Activated naive CD8-positive, alpha-beta T cell treated with anti-CD3 and anti-CD28 coated beads, Interleukin-2, amount 50 U/mL, for 24 hours (primary cell): ENCODE results near the gene GRM7.

Source experiments
- ATAC-seq: fragments of 150-1000 bp; cut with Tn5 transposase; one replicate; pipeline ENCODE4 v1.10.0; 2021
- DNase-seq: peaks from one replicate; pipeline ENCODE4 v3.0.0; 2021
- H3K27ac Mint-ChIP-seq: one replicate; pipeline ENCODE4 v1.8.0; 2021; ENCODE audit warnings: mild to moderate bottlenecking, mixed read lengths
- H3K27me3 Mint-ChIP-seq: one replicate; pipeline ENCODE4 v1.8.0; 2021; ENCODE audit warnings: mixed read lengths
- H3K36me3 Mint-ChIP-seq: one replicate; pipeline ENCODE4 v1.8.0; 2021; ENCODE audit warnings: low read depth, mixed read lengths
- H3K4me1 Mint-ChIP-seq: one replicate; pipeline ENCODE4 v1.8.0; 2021; ENCODE audit warnings: mixed read lengths
- H3K4me3 Mint-ChIP-seq: one replicate; pipeline ENCODE4 v1.8.0; 2021; ENCODE audit warnings: mild to moderate bottlenecking, moderate library complexity, mixed read lengths
- H3K9me3 Mint-ChIP-seq: one replicate; pipeline ENCODE4 v1.8.0; 2021; ENCODE audit warnings: mixed read lengths

The GRM7 gene

GRCh38 chr3:6860954-6861624 lies at the start of gene GRM7:
TSS of gene GRM7 (plus strand) at chr3:6861115.
- Mint-ChIP-seq H3K9me3 (no peaks in the 10 kb centered on the region), H3K4me3 (no peak within 1 kb of the TSS), H3K36me3 (no peaks in the 10 kb centered on the region), H3K4me1 (no peaks in the 10 kb centered on the region), H3K27ac (no peak within 1 kb of the TSS), H3K27me3 (peaks cover 30% of the 10 kb centered on the region)
- no peak for DNase-seq
- no peak for ATAC-seq

GRCh38 chr3:6821411-6821810 lies 39.5 kb upstream of the GRM7 start:
- no peak for DNase-seq

GRCh38 chr3:6825524-6825923 lies 35.4 kb upstream of the GRM7 start:
- Mint-ChIP-seq H3K9me3 (peaks cover 5% of the 10 kb centered on the region), H3K4me1 (no peaks in the 10 kb centered on the region), H3K4me3 (no peak overlapping the region), H3K36me3 (no peaks in the 10 kb centered on the region), H3K27ac (no peak overlapping the region), H3K27me3 (no peaks in the 10 kb centered on the region)
- DNase-seq (no peak), ATAC-seq (no peak)

More at GRCh38 chr3:6821411-6821810, 39.5 kb upstream of the GRM7 start:
- Mint-ChIP-seq H3K27me3 (no peaks in the 10 kb centered on the region), H3K4me3 (no peak overlapping the region), H3K36me3 (no peaks in the 10 kb centered on the region), H3K9me3 (peaks cover 3% of the 10 kb centered on the region), H3K4me1 (no peaks in the 10 kb centered on the region), H3K27ac (no peak overlapping the region)
- ATAC-seq = no peak

GRCh38 chr3:6827453-6827852 lies 33.5 kb upstream of the GRM7 start:
- DNase-seq = no peak
- Mint-ChIP-seq H3K9me3 (peaks cover 11% of the 10 kb centered on the region), H3K4me1 (no peaks in the 10 kb centered on the region), H3K27me3 (no peaks in the 10 kb centered on the region), H3K4me3 (no peak overlapping the region), H3K36me3 (no peaks in the 10 kb centered on the region), H3K27ac (no peak overlapping the region)
- no peak for ATAC-seq

- Mint-ChIP-seq H3K9me3 (no peaks in the 10 kb centered on the region), H3K4me3 (no peak overlapping the region), H3K27ac (no peak overlapping the region), H3K27me3 (no peaks in the 10 kb centered on the region), H3K4me1 (no peaks in the 10 kb centered on the region), H3K36me3 (no peaks in the 10 kb centered on the region)
- ATAC-seq (no peak), DNase-seq (no peak)
Measured at GRCh38 chr3:6844723-6845122, 16.2 kb upstream of the GRM7 start.

- Mint-ChIP-seq H3K27me3 (peaks cover 2% of the 10 kb centered on the region), H3K4me3 (no peak overlapping the region), H3K27ac (no peak overlapping the region), H3K4me1 (no peaks in the 10 kb centered on the region), H3K36me3 (no peaks in the 10 kb centered on the region), H3K9me3 (peaks cover 4% of the 10 kb centered on the region)
- ATAC-seq = no peak
- no peak for DNase-seq
Measured at GRCh38 chr3:6854184-6854583, 6.7 kb upstream of the GRM7 start.

- H3K27me3 Mint-ChIP-seq = peaks cover 18% of the 10 kb centered on the region
- H3K9me3 Mint-ChIP-seq = peaks cover under 1% of the 10 kb centered on the region
- H3K27ac Mint-ChIP-seq = no peak overlapping the region
- H3K36me3 Mint-ChIP-seq = no peaks in the 10 kb centered on the region
- no peaks in the 10 kb centered on the region for H3K4me1 Mint-ChIP-seq
- H3K4me3 Mint-ChIP-seq = no peak overlapping the region
- DNase-seq = no peak
- no peak for ATAC-seq
Measured at GRCh38 chr3:6857510-6857909, 3.4 kb upstream of the GRM7 start.

- Mint-ChIP-seq H3K4me3 (no peak overlapping the region), H3K4me1 (no peaks in the 10 kb centered on the region), H3K9me3 (no peaks in the 10 kb centered on the region), H3K27me3 (peaks cover 30% of the 10 kb centered on the region), H3K36me3 (no peaks in the 10 kb centered on the region), H3K27ac (no peak overlapping the region)
- ATAC-seq (no peak), DNase-seq (no peak)
Measured at GRCh38 chr3:6860149-6860953, 564 bp upstream of the GRM7 start.

GRCh38 chr3:6861625-6862000 lies 698 bp downstream of the GRM7 start:
- H3K27ac Mint-ChIP-seq = no peak overlapping the region
- no peaks in the 10 kb centered on the region for H3K36me3 Mint-ChIP-seq
- peaks cover 30% of the 10 kb centered on the region for H3K27me3 Mint-ChIP-seq
- H3K4me1 Mint-ChIP-seq = no peaks in the 10 kb centered on the region
- ATAC-seq (no peak), DNase-seq (no peak)
- no peaks in the 10 kb centered on the region for H3K9me3 Mint-ChIP-seq
- no peak overlapping the region for H3K4me3 Mint-ChIP-seq

- Mint-ChIP-seq H3K27me3 (peaks cover 30% of the 10 kb centered on the region), H3K9me3 (no peaks in the 10 kb centered on the region), H3K36me3 (no peaks in the 10 kb centered on the region), H3K27ac (no peak overlapping the region), H3K4me3 (no peak overlapping the region), H3K4me1 (no peaks in the 10 kb centered on the region)
- ATAC-seq (no peak), DNase-seq (no peak)
Measured at GRCh38 chr3:6862041-6862879, 1.3 kb downstream of the GRM7 start.

- H3K4me1 Mint-ChIP-seq = no peaks in the 10 kb centered on the region
- H3K4me3 Mint-ChIP-seq = no peak overlapping the region
- H3K36me3 Mint-ChIP-seq = no peaks in the 10 kb centered on the region
- H3K27ac Mint-ChIP-seq = no peak overlapping the region
- ATAC-seq = no peak
- H3K27me3 Mint-ChIP-seq = peaks cover 30% of the 10 kb centered on the region
- no peaks in the 10 kb centered on the region for H3K9me3 Mint-ChIP-seq
- no peak for DNase-seq
Measured at GRCh38 chr3:6862880-6863195, 1.9 kb downstream of the GRM7 start.

- Mint-ChIP-seq H3K9me3 (peaks cover 5% of the 10 kb centered on the region), H3K27ac (no peak overlapping the region), H3K36me3 (no peaks in the 10 kb centered on the region), H3K4me3 (no peak overlapping the region), H3K27me3 (peaks cover 12% of the 10 kb centered on the region), H3K4me1 (no peaks in the 10 kb centered on the region)
- ATAC-seq (no peak), DNase-seq (no peak)
Measured at GRCh38 chr3:6867269-6867668, 6.4 kb downstream of the GRM7 start.

- ATAC-seq = no peak
- no peaks in the 10 kb centered on the region for H3K9me3 Mint-ChIP-seq
Measured at GRCh38 chr3:6878731-6879130, 17.8 kb downstream of the GRM7 start.

GRCh38 chr3:6912240-6912639 lies 51.3 kb downstream of the GRM7 start:
- Mint-ChIP-seq H3K4me3 (no peak overlapping the region), H3K4me1 (no peaks in the 10 kb centered on the region), H3K36me3 (no peaks in the 10 kb centered on the region), H3K27me3 (no peaks in the 10 kb centered on the region), H3K27ac (no peak overlapping the region), H3K9me3 (peaks cover 13% of the 10 kb centered on the region)
- DNase-seq = no peak
- ATAC-seq = no peak

More at GRCh38 chr3:6878731-6879130, 17.8 kb downstream of the GRM7 start:
- DNase-seq = no peak
- Mint-ChIP-seq H3K36me3 (no peaks in the 10 kb centered on the region), H3K27me3 (no peaks in the 10 kb centered on the region), H3K4me1 (no peaks in the 10 kb centered on the region), H3K4me3 (no peak overlapping the region), H3K27ac (no peak overlapping the region)

GRCh38 chr3:6915898-6916297 lies 55.0 kb downstream of the GRM7 start:
- Mint-ChIP-seq H3K27me3 (no peaks in the 10 kb centered on the region), H3K9me3 (peaks cover 20% of the 10 kb centered on the region), H3K4me3 (no peak overlapping the region), H3K4me1 (no peaks in the 10 kb centered on the region), H3K27ac (no peak overlapping the region), H3K36me3 (no peaks in the 10 kb centered on the region)
- DNase-seq (no peak), ATAC-seq (no peak)
